GM18873 (cell line): ENCODE data around the gene FIGNL1.
A peak's percentile ranks its signal among the peaks of the same experiment; 100 is the strongest.

Experiments
- ATAC-seq: cut with Tn5 transposase; IDR thresholded peaks from one replicate; pipeline ENCODE4 v1.9.1; 2021; ENCODE audit warnings: mild to moderate bottlenecking, moderate library complexity, moderate number of reproducible peaks; ENCODE audit not compliant: unreplicated experiment, low FRiP score

Gene FIGNL1

GRCh38 chr7:50449881-50450589 lies at the start of gene FIGNL1:
TSS of gene FIGNL1 (minus strand) at chr7:50450350. CDS start at chr7:50447287, 3,063 bp downstream.
- ATAC-seq, result peak; percentile 74

GRCh38 chr7:50499092-50499491 lies 48.9 kb upstream of the FIGNL1 start:
- no peak for ATAC-seq

GRCh38 chr7:50497968-50498367 lies 47.8 kb upstream of the FIGNL1 start:
- no peak for ATAC-seq

GRCh38 chr7:50497068-50497642 lies 47.0 kb upstream of the FIGNL1 start:
- no peak for ATAC-seq

DNA sequence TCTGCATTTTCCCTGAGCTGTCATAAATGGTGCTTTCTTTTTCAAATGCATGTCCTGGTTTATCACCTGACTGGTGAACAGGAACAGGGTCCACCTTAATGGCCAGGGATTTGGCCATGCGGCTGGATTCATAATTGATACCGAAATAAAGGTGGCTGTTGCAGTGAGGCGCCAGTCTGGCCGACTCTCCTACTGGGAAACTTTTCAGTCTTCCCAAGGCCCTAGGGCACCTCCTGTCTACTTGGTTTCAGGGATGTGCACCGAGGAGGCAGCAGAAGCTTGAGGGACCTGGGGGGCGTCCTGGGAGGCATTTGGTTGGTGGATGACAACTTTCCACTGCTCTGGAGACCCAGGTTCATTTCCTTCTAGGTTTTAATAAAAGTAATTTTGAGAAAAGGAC lies 46.4 kb upstream of the FIGNL1 start:
- ATAC-seq, result no peak

- no peak for ATAC-seq
These were observed 45.6 kb upstream of the FIGNL1 start for GRCh38 chr7:50495746-50496145.

GRCh38 chr7:50492770-50493519 lies 42.8 kb upstream of the FIGNL1 start:
- no peak for ATAC-seq

GRCh38 chr7:50491943-50492342 lies 41.8 kb upstream of the FIGNL1 start:
- no peak for ATAC-seq

DNA sequence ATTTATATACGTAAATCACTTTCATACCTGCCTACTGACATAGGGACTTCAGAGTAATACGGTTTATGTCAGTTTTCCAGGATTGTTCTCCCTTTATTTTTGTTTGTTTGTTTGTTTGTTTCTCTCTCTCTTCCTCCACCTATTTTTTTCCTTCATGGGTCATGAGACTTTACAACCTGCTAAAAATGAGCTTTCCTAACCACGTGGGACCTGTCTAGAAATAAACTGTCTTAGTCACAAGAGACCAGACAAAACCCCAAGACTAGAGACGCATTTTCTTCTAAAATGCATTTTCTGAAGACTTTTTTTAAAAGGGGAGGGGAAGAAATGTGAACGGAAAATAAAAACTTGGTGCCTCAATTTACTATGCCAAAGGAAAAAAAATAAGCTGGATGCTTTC lies 41.1 kb upstream of the FIGNL1 start:
- ATAC-seq, result no peak

DNA sequence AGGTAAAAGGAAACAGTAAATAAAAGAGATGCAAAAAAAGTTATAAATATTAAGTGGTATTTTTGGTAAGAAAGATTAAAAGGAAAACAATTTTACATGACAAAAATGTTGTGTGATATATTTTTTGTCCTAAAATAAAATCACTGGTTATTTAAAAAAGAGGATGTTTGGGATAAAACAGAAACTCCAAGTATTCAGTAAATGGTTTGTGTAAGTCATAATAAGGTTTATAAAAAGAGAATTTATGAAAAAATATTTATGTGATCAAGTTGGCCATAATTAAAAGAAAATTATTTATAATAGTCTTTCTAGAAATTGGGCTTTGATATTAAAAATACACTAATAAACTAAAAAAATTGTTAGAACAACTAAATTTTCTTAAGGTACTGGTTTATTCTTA lies 38.2 kb upstream of the FIGNL1 start:
- ATAC-seq, result no peak

DNA sequence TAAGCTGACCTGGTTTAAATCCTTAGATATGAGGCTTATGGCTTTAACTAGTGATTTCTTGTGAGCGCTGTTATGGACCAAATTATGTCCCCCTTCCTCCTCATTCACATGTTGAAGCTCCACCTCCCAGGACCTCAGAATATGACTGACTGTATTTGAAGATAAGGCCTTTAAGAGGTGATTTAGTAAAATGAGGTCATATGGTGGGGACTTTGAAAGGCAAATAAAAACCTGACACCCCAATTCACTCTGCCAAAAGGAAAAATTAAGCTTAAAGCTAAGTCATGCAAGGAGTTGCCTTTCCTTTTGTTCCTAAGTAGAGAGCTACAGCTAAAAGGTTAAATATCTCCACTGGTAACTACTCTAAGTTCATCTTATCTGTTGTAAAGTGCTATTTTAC lies 36.4 kb upstream of the FIGNL1 start:
- no peak for ATAC-seq

DNA sequence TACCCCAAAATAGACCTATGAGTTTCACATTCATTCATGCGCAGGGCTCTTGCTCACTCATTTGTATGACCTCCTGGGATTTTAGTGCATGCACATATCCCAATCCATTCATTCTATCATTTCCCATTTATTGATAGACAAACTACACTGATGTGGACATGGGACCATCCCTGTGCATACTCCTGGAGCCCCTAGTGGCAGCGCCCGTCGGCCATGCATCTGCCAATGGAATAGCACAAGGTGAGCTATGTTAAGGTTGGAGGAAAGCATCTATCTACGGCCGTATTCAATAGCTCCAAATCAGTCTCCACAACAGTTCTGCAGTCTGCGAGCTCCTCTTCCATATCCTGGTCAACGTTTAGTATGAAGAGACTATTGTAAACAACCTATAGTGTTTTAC lies 31.7 kb upstream of the FIGNL1 start:
- ATAC-seq, result no peak

DNA sequence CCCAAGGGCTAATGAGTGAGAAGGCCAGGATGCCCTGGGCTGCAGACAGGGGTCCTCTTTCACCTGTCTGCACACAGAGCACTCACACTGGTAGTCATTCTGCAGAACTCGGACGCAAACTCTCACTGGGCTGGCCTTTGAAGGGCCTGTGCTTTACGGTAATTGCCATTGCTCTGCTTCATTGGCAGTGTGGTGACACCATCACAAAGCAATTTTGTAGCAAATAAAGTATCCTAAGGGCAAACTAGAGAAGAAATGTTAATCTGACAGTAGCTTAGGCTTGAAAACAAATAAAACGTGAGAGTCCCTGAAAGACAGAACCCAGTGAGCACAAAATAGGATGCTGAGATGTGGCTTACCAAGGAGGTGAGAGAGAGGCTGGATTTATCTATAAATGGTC lies 30.6 kb upstream of the FIGNL1 start:
- no peak for ATAC-seq

DNA sequence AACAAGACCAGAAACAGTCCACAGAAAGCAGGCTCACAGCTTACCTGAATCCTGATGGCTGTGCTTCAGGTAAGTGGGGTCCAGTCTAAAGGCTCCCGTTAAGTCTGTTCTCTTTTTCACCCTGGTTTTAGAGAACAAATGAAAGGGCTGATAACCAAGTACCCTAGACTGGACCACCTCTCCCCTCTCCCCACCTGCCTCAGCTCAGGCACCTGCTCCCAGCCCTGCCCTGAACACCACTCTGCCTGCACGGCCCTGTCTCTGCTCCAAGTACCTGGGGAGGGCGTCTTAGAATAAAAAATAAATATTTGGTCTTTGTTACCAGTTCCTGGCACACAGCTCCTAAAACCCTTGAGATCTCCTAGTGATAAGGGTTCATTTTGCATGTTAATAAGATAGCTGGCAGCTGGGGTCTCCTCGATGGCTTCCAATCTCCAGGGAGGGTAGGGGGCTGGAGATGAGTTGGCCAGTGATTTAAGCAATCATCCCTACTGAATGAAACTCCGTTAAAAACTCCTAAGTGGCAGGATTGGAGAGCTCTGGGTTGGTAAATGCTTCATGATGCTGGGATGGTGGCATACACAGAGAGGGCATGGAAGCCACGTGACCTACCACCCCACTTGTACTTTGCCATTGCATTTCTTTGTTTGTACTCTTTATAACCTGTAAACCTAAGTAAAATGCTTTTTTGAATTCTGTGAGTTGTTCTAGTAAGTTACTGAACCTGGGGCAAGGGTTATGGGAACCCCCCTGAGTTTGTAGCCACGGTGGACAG lies 29.8 kb upstream of the FIGNL1 start:
- ATAC-seq, result no peak

DNA sequence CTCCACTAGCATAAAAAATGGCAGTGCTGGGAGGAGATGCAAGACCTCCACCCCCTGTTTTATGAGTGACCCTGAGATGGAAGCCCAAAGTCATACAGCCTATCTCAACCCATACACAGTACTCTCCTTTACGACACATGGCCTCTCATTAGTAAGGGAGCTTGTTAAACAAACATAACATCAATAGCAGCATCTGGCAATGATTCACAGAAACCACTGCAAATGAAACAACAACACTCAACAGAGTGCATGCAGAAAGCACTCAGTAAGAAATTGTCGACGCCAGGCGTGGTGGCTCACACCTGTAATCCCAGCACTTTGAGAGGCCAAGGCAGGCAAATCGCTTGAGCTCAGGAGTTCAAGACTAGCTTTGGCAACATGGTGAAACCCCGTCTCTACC lies 27.5 kb upstream of the FIGNL1 start:
- ATAC-seq, result no peak

DNA sequence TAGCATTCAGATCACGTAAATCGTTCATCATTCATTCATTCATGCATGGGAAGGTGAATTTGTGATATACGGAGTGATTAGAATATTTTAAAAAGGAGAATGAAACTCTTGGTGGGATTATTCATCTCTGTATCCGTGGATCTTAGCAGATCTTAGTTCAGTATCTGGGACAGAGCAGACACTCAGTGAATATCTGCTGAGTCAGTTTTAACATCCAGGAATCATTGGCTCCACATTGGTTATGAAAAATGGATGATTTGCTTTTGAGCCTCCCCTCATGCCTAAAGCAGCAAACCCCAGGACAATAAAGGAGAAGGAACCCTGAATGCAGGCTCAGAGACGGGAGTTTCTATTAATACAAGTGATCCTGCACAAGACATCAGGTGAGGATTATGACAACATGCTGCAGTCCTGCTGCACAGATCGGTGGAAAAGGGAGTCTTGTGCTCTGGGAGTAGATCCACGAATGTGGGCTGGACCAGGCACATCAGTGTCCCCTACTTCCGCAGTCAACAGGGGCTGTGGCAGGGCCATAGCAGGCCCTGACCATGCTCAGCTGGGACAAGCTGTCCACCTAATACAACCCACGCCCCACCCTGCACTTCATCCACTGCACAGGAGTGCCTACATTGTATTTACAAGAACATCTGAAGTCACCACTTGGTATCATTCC lies 26.9 kb upstream of the FIGNL1 start:
- ATAC-seq, result no peak

- peak; percentile 64 for ATAC-seq
These were observed 25.2 kb upstream of the FIGNL1 start for GRCh38 chr7:50475340-50475739.

- no peak for ATAC-seq
These were observed 24.4 kb upstream of the FIGNL1 start for GRCh38 chr7:50474382-50475160.

GRCh38 chr7:50473531-50473930 lies 23.4 kb upstream of the FIGNL1 start:
- no peak for ATAC-seq

DNA sequence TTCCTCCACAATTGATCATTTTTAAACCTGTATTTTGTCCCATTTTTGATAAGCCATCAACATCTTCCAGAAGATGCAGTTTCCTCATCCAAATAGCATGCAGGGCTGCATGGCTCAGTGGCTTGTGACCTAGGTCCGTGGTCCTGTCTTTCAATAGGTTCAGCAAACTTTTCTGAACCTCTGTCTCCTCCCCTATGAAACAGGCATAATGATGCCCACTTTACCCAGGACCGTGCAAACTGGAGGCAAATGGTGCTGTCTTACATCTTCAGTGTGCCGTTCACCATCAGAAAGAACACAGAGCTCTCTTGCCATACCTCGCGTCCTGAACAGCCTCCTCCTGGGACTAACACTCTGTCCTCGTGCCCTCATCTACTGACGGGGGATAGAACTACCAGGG lies 22.3 kb upstream of the FIGNL1 start:
- ATAC-seq, result no peak
